ENCODE results near the gene MAML3. TPM values are rescaled to one million over a fixed set of nuclear protein-coding genes. Genes with fewer than 3 reads are reported as not detected.
A peak's percentile ranks its signal among the peaks of the same experiment; 100 is the strongest.

The MAML3 gene
- total RNA-seq, 2 experiments from 2014 or later, result 2.5 to 2.9 TPM

- no peaks in the 10 kb centered on the region for H3K9me3 ChIP-seq (ENCODE audit: control insufficient read depth in 1 of 2, insufficient read depth in 1 of 2, low read length in 2 of 2)
- Mint-ChIP-seq H3K4me1 (ENCODE audit: low read depth) (peaks cover 76% of the 10 kb centered on the region), H3K27ac (peak overlapping the region; percentile 96), H3K4me3 (peak overlapping the region; percentile 77), H3K36me3 (ENCODE audit: low read depth) (no peaks in the 10 kb centered on the region), H3K27me3 (no peaks in the 10 kb centered on the region), H3K9me3 (no peaks in the 10 kb centered on the region)
- intact Hi-C loops (cut with DNase I, micrococcal nuclease), result loop anchor here (1.0 to 5.0 kb wide), 5 partner anchors 21 to 54 kb away; no protein-coding TSS in a partner anchor
- DNase-seq, result peak; percentile 16 to 92 (median 43)
- ChIA-PET CTCF (interaction anchor here (1.1 to 2.2 kb wide), 2 partner anchors 21 to 25 kb away, joined by 3 to 6 read pairs; no protein-coding TSS in a partner anchor), POLR2A (interaction anchor here (1.0 to 2.6 kb wide), 11 partner anchors 8 to 148 kb away, joined by 3 to 19 read pairs (median 6); partner anchors contain the start of gene MAML3)
- peak; percentile 72 for ATAC-seq (ENCODE audit: poor library complexity)
- H3K36me3 ChIP-seq (ENCODE audit: insufficient read depth, low read length), result no peaks in the 10 kb centered on the region
- H3K4me3 ChIP-seq (ENCODE audit: low read length), result peak overlapping the region; percentile 44
- no peaks in the 10 kb centered on the region for H3K27me3 ChIP-seq (ENCODE audit: control insufficient read depth in 1 of 2, insufficient read depth in 2 of 2, low read length in 2 of 2)
- peaks cover 46% of the 10 kb centered on the region for H3K4me1 ChIP-seq (ENCODE audit: insufficient read depth, low read length)
- peak overlapping the region; percentile 69 to 77 for H3K27ac ChIP-seq (ENCODE audit: low read depth in 1 of 2, low read length in 2 of 2)
- TF ChIP-seq, protein P1, sequence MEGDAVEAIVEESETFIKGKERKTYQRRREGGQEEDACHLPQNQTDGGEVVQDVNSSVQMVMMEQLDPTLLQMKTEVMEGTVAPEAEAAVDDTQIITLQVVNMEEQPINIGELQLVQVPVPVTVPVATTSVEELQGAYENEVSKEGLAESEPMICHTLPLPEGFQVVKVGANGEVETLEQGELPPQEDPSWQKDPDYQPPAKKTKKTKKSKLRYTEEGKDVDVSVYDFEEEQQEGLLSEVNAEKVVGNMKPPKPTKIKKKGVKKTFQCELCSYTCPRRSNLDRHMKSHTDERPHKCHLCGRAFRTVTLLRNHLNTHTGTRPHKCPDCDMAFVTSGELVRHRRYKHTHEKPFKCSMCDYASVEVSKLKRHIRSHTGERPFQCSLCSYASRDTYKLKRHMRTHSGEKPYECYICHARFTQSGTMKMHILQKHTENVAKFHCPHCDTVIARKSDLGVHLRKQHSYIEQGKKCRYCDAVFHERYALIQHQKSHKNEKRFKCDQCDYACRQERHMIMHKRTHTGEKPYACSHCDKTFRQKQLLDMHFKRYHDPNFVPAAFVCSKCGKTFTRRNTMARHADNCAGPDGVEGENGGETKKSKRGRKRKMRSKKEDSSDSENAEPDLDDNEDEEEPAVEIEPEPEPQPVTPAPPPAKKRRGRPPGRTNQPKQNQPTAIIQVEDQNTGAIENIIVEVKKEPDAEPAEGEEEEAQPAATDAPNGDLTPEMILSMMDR (IDR thresholded peaks at IDR 0.05), result no peak
Measured at GRCh38 chr4:140095694-140096482, 58.1 kb downstream of the MAML3 start.

- peaks cover 42% of the 10 kb centered on the region for H3K4me1 ChIP-seq (ENCODE audit: insufficient read depth, low read length)
- ATAC-seq (ENCODE audit: poor library complexity) (peak; percentile 53), DNase-seq (peak in 13 of 14 experiments; percentile 19 to 83 (median 65))
- no peaks in the 10 kb centered on the region for H3K9me3 Mint-ChIP-seq
- ChIA-PET POLR2A (interaction anchor here (0.6 to 2.6 kb wide), 10 partner anchors 10 to 149 kb away, joined by 3 to 19 read pairs (median 5); partner anchors contain the start of gene MAML3), CTCF (interaction anchor here (1.3 to 2.2 kb wide), 2 partner anchors 24 to 236 kb away, joined by 3 to 6 read pairs; no protein-coding TSS in a partner anchor)
- H3K27me3 ChIP-seq (ENCODE audit: control insufficient read depth in 1 of 2, insufficient read depth in 2 of 2, low read length in 2 of 2), result no peaks in the 10 kb centered on the region
- peak overlapping the region; percentile 69 to 77 for H3K27ac ChIP-seq (ENCODE audit: low read depth in 1 of 2, low read length in 2 of 2)
- TF ChIP-seq, protein P1 (IDR thresholded peaks at IDR 0.05), result no peak
- no peaks in the 10 kb centered on the region for H3K9me3 ChIP-seq (ENCODE audit: control insufficient read depth in 1 of 2, insufficient read depth in 1 of 2, low read length in 2 of 2)
- H3K36me3 ChIP-seq (ENCODE audit: insufficient read depth, low read length), result no peaks in the 10 kb centered on the region
- H3K4me1 Mint-ChIP-seq (ENCODE audit: low read depth), result peaks cover 64% of the 10 kb centered on the region
- intact Hi-C loops (cut with DNase I, micrococcal nuclease), result loop anchor here (1.0 to 5.0 kb wide), 4 partner anchors 20 to 48 kb away; no protein-coding TSS in a partner anchor
- H3K4me3 ChIP-seq (ENCODE audit: low read length), result peak overlapping the region; percentile 44
- no peaks in the 10 kb centered on the region for H3K36me3 Mint-ChIP-seq (ENCODE audit: low read depth)
- peak overlapping the region; percentile 77 for H3K4me3 Mint-ChIP-seq
- H3K27ac Mint-ChIP-seq, result peak overlapping the region; percentile 96
- no peaks in the 10 kb centered on the region for H3K27me3 Mint-ChIP-seq
Measured at GRCh38 chr4:140094438-140095420, 59.3 kb downstream of the MAML3 start.

Data from CD4-positive, alpha-beta T cell (primary cell).